Endothelial cell (in vitro differentiated cells): Measurements from ENCODE around the gene DDIAS. TPM values are rescaled to one million over a fixed set of nuclear protein-coding genes. Genes with fewer than 3 reads are reported as not detected.

Source experiments
- DNase-seq: peaks from one replicate; pipeline ENCODE4 v3.0.0; 2021; ENCODE audit warnings: low spot score
- H3K27ac Mint-ChIP-seq: one replicate; pipeline ENCODE4 v1.8.0; 2021; ENCODE audit warnings: mixed read lengths, inconsistent platforms; ENCODE audit not compliant: unreplicated experiment
- H3K27me3 Mint-ChIP-seq: one replicate; pipeline ENCODE4 v1.8.0; 2021; ENCODE audit warnings: mild to moderate bottlenecking, moderate library complexity, mixed read lengths, inconsistent platforms; ENCODE audit not compliant: unreplicated experiment
- H3K36me3 Mint-ChIP-seq: one replicate; pipeline ENCODE4 v1.8.0; 2021; ENCODE audit warnings: mild to moderate bottlenecking, low read depth, mixed read lengths, inconsistent platforms; ENCODE audit not compliant: unreplicated experiment
- H3K4me1 Mint-ChIP-seq: one replicate; pipeline ENCODE4 v1.8.0; 2021; ENCODE audit warnings: mild to moderate bottlenecking, mixed read lengths, inconsistent platforms; ENCODE audit not compliant: unreplicated experiment
- H3K4me3 Mint-ChIP-seq: one replicate; pipeline ENCODE4 v1.8.0; 2021; ENCODE audit warnings: mild to moderate bottlenecking, mixed read lengths, inconsistent platforms; ENCODE audit not compliant: unreplicated experiment
- H3K9me3 Mint-ChIP-seq: one replicate; pipeline ENCODE4 v1.8.0; 2021; ENCODE audit warnings: mixed read lengths, inconsistent platforms; ENCODE audit not compliant: unreplicated experiment
- total RNA-seq: library from RNA; stranded (reverse); fragmentation: NEBNext Ultra II Directional; extraction: Animal tissue kit (Norgen Biotek cat#: 25700); gene quantifications from one replicate; pipeline ENCODE4 v1.2.1, GENCODE V29; 2021; ENCODE audit not compliant: unreplicated experiment
- TF ChIP-seq, protein P1 (sequence below): fragments of 200-600 bp; sonication (generic); IDR thresholded peaks from one replicate; pipeline ENCODE4 v1.5.0; 2021; ENCODE audit warnings: antibody characterized with exemption; ENCODE audit not compliant: unreplicated experiment

DDIAS gene
- total RNA-seq, 1 donor from 2014 or later: 11.2 TPM

- no peaks in the 10 kb centered on the region for H3K36me3 Mint-ChIP-seq
- H3K4me3 Mint-ChIP-seq: no peak overlapping the region
- H3K4me1 Mint-ChIP-seq: peaks cover 32% of the 10 kb centered on the region
- peak; percentile 46 for DNase-seq
- H3K9me3 Mint-ChIP-seq: no peaks in the 10 kb centered on the region
- no peak overlapping the region for H3K27ac Mint-ChIP-seq
- H3K27me3 Mint-ChIP-seq: no peaks in the 10 kb centered on the region
- TF ChIP-seq, protein P1, sequence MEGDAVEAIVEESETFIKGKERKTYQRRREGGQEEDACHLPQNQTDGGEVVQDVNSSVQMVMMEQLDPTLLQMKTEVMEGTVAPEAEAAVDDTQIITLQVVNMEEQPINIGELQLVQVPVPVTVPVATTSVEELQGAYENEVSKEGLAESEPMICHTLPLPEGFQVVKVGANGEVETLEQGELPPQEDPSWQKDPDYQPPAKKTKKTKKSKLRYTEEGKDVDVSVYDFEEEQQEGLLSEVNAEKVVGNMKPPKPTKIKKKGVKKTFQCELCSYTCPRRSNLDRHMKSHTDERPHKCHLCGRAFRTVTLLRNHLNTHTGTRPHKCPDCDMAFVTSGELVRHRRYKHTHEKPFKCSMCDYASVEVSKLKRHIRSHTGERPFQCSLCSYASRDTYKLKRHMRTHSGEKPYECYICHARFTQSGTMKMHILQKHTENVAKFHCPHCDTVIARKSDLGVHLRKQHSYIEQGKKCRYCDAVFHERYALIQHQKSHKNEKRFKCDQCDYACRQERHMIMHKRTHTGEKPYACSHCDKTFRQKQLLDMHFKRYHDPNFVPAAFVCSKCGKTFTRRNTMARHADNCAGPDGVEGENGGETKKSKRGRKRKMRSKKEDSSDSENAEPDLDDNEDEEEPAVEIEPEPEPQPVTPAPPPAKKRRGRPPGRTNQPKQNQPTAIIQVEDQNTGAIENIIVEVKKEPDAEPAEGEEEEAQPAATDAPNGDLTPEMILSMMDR: peak; percentile 56
Observed at GRCh38 chr11:82864268-82864667, 37.3 kb upstream of the DDIAS start.

DNA sequence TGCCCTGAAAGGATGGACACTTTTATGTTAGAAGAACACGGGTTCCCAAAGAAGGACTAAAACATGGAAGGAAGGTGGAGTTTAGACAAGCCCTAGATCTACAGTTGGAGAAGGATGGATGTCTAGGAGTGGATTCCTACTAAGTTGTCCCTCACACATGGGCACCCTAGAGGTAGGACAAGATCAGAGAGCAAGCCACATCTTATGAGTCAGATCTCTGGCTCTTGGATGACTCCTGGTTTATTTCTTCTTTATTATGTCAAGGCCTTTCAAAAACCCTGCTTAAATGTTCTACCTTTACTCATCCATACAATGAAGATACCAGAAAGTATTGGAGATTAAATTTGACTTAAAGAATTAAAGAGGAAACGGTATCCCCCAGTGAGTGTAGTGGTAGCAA is 35.7 kb upstream of the DDIAS start:
- H3K4me3 Mint-ChIP-seq: no peak overlapping the region
- DNase-seq: no peak
- TF ChIP-seq, protein P1: no peak
- H3K27ac Mint-ChIP-seq: no peak overlapping the region
- peaks cover 2% of the 10 kb centered on the region for H3K27me3 Mint-ChIP-seq
- no peaks in the 10 kb centered on the region for H3K9me3 Mint-ChIP-seq
- H3K4me1 Mint-ChIP-seq: peaks cover 46% of the 10 kb centered on the region
- H3K36me3 Mint-ChIP-seq: no peaks in the 10 kb centered on the region

DNA sequence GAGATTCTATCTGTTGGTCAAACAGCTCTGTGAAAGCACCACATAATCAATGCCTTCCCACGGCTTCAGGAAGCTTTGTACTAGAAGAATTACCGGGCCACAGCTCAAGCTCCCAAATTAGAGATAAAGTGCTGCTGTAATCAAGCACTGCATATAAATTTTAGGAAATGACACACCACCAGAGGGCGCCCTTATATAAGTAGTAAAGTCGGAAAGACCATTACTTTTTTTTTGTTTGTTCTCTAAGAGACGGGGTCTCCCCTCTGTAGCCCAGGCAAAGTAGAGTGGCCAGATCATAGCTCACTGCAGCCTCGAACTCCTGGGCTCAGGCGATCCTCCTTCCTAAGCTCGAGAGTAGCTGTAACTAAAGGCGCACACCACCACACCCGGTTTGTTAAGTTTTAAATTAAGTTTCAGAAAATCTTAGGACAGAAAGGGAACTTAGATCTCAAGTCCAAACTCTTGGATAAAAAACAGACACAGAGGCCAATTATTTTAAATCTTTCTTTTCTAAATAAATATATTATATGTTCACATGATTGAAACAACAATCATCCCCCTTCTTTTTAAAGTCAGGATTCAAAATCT is 33.9 kb upstream of the DDIAS start:
- DNase-seq: peak; percentile 88
- TF ChIP-seq, protein P1: peak; percentile 92
- Mint-ChIP-seq H3K9me3 (no peaks in the 10 kb centered on the region), H3K27ac (no peak overlapping the region), H3K4me3 (no peak overlapping the region), H3K36me3 (peaks cover 4% of the 10 kb centered on the region), H3K27me3 (peaks cover 2% of the 10 kb centered on the region), H3K4me1 (peaks cover 54% of the 10 kb centered on the region)

DNA sequence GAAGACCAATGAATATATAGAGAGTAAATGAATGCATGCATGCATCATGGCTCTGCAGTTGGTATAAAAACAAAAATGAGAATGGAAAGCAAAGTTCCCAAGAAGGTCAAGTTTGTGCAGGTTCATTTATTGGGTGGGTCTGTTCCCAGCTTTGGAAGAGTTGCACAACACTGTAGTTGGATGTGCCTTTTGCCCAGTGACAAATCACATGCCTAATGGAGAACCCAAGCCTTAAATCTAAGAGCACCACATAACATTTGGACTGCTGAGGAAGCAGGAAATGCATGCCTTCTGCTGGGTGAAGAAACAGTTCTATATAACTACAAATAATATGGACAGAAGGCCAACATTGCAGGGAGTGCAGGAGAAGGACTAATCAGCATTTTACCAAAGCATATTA is 31.9 kb upstream of the DDIAS start:
- no peak for DNase-seq
- TF ChIP-seq, protein P1: no peak

GRCh38 chr11:82871646-82872045 is 29.9 kb upstream of the DDIAS start:
- DNase-seq: no peak
- peaks cover 11% of the 10 kb centered on the region for H3K27me3 Mint-ChIP-seq
- peak overlapping the region; percentile 62 for H3K27ac Mint-ChIP-seq
- TF ChIP-seq, protein P1: no peak
- peaks cover 8% of the 10 kb centered on the region for H3K9me3 Mint-ChIP-seq
- peaks cover 29% of the 10 kb centered on the region for H3K36me3 Mint-ChIP-seq
- peak overlapping the region; percentile 5 for H3K4me3 Mint-ChIP-seq
- peaks cover 67% of the 10 kb centered on the region for H3K4me1 Mint-ChIP-seq

More for the DNA sequence above, 31.9 kb upstream of the DDIAS start:
- no peaks in the 10 kb centered on the region for H3K9me3 Mint-ChIP-seq
- H3K4me3 Mint-ChIP-seq: no peak overlapping the region
- peaks cover 60% of the 10 kb centered on the region for H3K4me1 Mint-ChIP-seq
- peak overlapping the region; percentile 20 for H3K27ac Mint-ChIP-seq
- peaks cover 11% of the 10 kb centered on the region for H3K36me3 Mint-ChIP-seq
- peaks cover 7% of the 10 kb centered on the region for H3K27me3 Mint-ChIP-seq
